ENCODE data around the gene RIPOR3. TPM values are rescaled to one million over a fixed set of nuclear protein-coding genes. Genes with fewer than 3 reads are reported as not detected.

Gene RIPOR3
- total and polyA plus RNA-seq, 9 of the 15 experiments (the other 6 are each of a cell fraction or from before 2014, with no cell fraction given): 3.3 to 62.7 (median 21.4) TPM

DNA sequence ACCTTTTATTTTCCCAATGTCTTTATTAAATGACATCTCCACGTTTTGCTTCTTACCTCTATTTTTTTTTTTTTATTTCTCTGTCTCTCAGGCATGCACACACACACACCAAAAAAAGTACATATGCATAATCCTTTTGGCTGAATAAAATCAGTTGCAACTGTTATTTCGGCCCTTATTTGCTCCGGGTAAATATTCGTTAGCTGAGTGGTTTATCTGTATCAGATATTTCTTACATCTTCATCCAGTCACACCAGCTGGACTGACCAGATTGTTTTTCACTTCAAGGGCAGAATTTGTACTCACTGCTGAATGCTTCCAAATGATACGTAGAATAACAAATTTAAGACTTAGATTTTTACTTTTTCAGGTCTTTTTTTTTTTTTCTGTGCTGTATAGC is 135.7 kb downstream of the RIPOR3 start:
- TF ChIP-seq EP300 (IDR thresholded peaks at IDR 0.05; ENCODE audit: low read length) (0 out of 2 replicates have a peak, but pooled peaks have one; percentile 7), DPF2 (IDR thresholded peaks at IDR 0.05) (no peak), ZC3H11A (IDR thresholded peaks at IDR 0.05; ENCODE audit: low read depth, low read length) (no peak), SETDB1 (IDR thresholded peaks at IDR 0.05; ENCODE audit: low read length) (no peak), ZNF140 (CRISPR knock-in tag; IDR thresholded peaks at IDR 0.05) (no peak), TSC22D4 (tag; IDR thresholded peaks at IDR 0.05) (no peak), ARID1B (IDR thresholded peaks at IDR 0.05) (0 out of 2 replicates have a peak, but pooled peaks have one; percentile 8), RCOR1 (IDR thresholded peaks at IDR 0.05; ENCODE audit: borderline replicate concordance in 1 of 2, low read depth in 2 of 2, low read length in 2 of 2) (peak in 1 of 2 experiments; percentile 57; a peak in 1 of 4 replicates)
- no peak overlapping the region for H2AFZ ChIP-seq (ENCODE audit: low read depth, low read length)
- no TSS peak for BruUV-seq (replicated peaks)
- no peak overlapping the region for H3K4me2 ChIP-seq (ENCODE audit: insufficient read depth, low read length)
- H3K79me2 ChIP-seq (ENCODE audit: control insufficient read depth, insufficient read depth, low read length): peaks cover 87% of the 10 kb centered on the region
- CTCF ChIA-PET (ENCODE audit: low intra/inter-chr PET ratio): no interaction called here
- no peak for DNase-seq (ENCODE audit: extremely low read depth in 1 of 4, low spot score in 3 of 4)
- in situ Hi-C loops (cut with MboI) (no loop called here), intact Hi-C loops (cut with micrococcal nuclease) (no loop called here)
- H3K9me1 ChIP-seq (ENCODE audit: control insufficient read depth, insufficient read depth, low read length): no peaks in the 10 kb centered on the region
- H3K9ac ChIP-seq (ENCODE audit: insufficient read depth in 1 of 2, low read depth in 2 of 2, low read length in 2 of 2): no peak overlapping the region
- 13% methylated on average over 5 of the region's 5 CpGs for whole genome bisulfite sequencing (ENCODE audit: insufficient coverage, low coverage, missing lambda C conversion rate)
- no peak for FAIRE-seq
- H3K9me3 ChIP-seq (replicated peaks; ENCODE audit: control insufficient read depth, insufficient read depth, low read depth, low read length): no peaks in the 10 kb centered on the region
- POLR2A ChIA-PET: interaction anchor here (0.6 to 1.3 kb wide), 4 partner anchors 14 to 90 kb away, joined by 3 to 4 read pairs (median 4); no protein-coding TSS in a partner anchor
- H3K4me3 ChIP-seq: no peak overlapping the region
- ATAC-seq: no peak
- no peaks in the 10 kb centered on the region for H3K27me3 ChIP-seq (ENCODE audit: control insufficient read depth in 2 of 2, insufficient read depth in 2 of 2, low read length in 2 of 2)
- H3K4me1 ChIP-seq (replicated peaks in 1 of 2; ENCODE audit: control insufficient read depth in 2 of 2, insufficient read depth in 2 of 2, low read length in 2 of 2): peaks cover 4 to 7% of the 10 kb centered on the region in 2 experiments; a peak in 4 of 5 replicates
- peaks cover 38% of the 10 kb centered on the region for H3K36me3 ChIP-seq (ENCODE audit: control insufficient read depth, insufficient read depth, low read length)
- no peaks in the 10 kb centered on the region; the same call in 1 of the 2 replicates for H4K20me1 ChIP-seq (replicated peaks; ENCODE audit: control insufficient read depth, insufficient read depth, low read length)
- H3K27ac ChIP-seq (ENCODE audit: extremely low read depth, low read depth, low read length): no peak overlapping the region

All from K562 (cell line).